Thoracic aorta (tissue), 2 donors: Measurements from ENCODE around the gene PPARG. TPM values are rescaled to one million over a fixed set of nuclear protein-coding genes. Genes with fewer than 3 reads are reported as not detected.

Experiments used
- ATAC-seq: fragments of 150-250 bp; one replicate; pipeline ENCODE4 v1.8.0; 2017; ENCODE audit warnings: low read depth; ENCODE audit not compliant: insufficient number of reproducible peaks, low FRiP score
- DNase-seq: peaks from one replicate; pipeline ENCODE4 v3.0.0-alpha.2; 2020; ENCODE audit warnings: low spot score
- H3K27ac ChIP-seq, 2 donors: fragments of 200-600 bp; sonication (generic); 1 replicate in 1 of 2; 2 replicates in 1 of 2; pipeline ENCODE4 v1.5.1; 2016; ENCODE audit warnings: mild to moderate bottlenecking in 2 of 2, moderate library complexity in 2 of 2
- H3K27me3 ChIP-seq: fragments of 200-600 bp; sonication (generic); replicated peaks from 2 replicates; pipeline ENCODE4 v1.6.0; 2016; ENCODE audit warnings: mild to moderate bottlenecking; ENCODE audit not compliant: insufficient read depth
- H3K36me3 ChIP-seq: fragments of 200-600 bp; sonication (generic); one replicate; pipeline ENCODE4 v1.5.1; 2016
- H3K4me1 ChIP-seq, 2 donors: fragments of 200-600 bp; sonication (generic); 1 replicate in 1 of 2; 2 replicates in 1 of 2; pipeline versions ENCODE4 v1.5.1 to v1.6.0; 2016; ENCODE audit warnings: low read depth in 2 of 2, mild to moderate bottlenecking in 1 of 2; ENCODE audit not compliant: control insufficient read depth in 1 of 2
- H3K4me3 ChIP-seq: fragments of 200-600 bp; sonication (generic); 2 replicates; pipeline ENCODE4 v1.5.1; 2016; ENCODE audit warnings: mild to moderate bottlenecking
- H3K9me3 ChIP-seq: fragments of 200-600 bp; sonication (generic); 2 replicates; pipeline ENCODE4 v1.5.1; 2016
- total RNA-seq, 2 donors: library from RNA; depleted of rRNA; stranded (reverse); fragments of >200 nt; gene quantifications; one replicate each; pipeline versions ENCODE4 v1.1.0 to v1.2.3, GENCODE V29; 2016
- TF ChIP-seq, protein P1 (sequence below): fragments of 200-600 bp; sonication (generic); IDR thresholded peaks from one replicate; pipeline ENCODE4 v1.5.1; 2019; ENCODE audit warnings: antibody characterized with exemption

PPARG gene
- total RNA-seq, 2 donors from 2014 or later = 8.5 to 13.1 TPM

DNA sequence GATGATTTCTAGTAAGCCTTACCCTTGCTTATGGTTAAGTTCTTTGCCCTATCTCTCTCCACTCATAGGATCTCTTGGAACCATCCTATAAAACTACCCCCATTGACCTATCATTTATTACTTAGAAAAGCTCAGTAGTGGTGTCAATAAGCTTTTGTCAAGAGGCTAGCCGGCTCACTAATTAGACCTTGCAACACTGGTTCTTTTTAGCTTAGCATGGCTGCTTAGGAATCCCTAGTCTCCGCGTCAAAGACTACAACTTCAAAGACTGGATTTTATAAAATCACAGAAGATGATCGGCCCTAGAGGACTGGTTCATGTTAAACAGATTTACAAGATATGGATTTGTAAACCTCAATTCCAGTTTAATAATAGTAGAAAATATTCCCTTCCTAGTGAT, 7.6 kb downstream of the PPARG start:
- H3K4me1 ChIP-seq = no peaks in the 10 kb centered on the region
- no peak overlapping the region for H3K4me3 ChIP-seq
- DNase-seq = no peak
- TF ChIP-seq, protein P1, sequence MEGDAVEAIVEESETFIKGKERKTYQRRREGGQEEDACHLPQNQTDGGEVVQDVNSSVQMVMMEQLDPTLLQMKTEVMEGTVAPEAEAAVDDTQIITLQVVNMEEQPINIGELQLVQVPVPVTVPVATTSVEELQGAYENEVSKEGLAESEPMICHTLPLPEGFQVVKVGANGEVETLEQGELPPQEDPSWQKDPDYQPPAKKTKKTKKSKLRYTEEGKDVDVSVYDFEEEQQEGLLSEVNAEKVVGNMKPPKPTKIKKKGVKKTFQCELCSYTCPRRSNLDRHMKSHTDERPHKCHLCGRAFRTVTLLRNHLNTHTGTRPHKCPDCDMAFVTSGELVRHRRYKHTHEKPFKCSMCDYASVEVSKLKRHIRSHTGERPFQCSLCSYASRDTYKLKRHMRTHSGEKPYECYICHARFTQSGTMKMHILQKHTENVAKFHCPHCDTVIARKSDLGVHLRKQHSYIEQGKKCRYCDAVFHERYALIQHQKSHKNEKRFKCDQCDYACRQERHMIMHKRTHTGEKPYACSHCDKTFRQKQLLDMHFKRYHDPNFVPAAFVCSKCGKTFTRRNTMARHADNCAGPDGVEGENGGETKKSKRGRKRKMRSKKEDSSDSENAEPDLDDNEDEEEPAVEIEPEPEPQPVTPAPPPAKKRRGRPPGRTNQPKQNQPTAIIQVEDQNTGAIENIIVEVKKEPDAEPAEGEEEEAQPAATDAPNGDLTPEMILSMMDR = no peak
- no peak overlapping the region for H3K27ac ChIP-seq
- ATAC-seq = no peak
- H3K36me3 ChIP-seq = no peaks in the 10 kb centered on the region
- no peaks in the 10 kb centered on the region for H3K27me3 ChIP-seq
- no peaks in the 10 kb centered on the region for H3K9me3 ChIP-seq

DNA sequence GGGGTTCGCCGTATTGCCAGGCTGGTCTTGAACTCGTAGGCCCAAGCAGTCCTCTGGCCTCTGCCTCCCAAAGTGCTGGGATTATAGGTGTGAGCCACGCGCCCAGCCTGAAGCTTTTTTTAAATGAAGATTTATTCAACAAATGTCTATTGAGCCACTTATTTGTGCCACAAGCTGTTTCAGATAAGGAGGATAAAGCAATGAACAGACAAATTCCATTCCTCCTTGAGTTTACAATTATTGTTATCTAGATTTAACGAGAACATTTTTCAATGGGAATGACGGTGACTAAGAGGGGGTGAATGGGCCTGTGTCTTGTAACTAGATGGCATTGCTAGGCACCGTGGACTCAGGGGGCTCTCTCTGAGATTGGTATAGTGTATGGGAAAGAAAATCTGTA, 10.2 kb downstream of the PPARG start:
- DNase-seq = no peak
- no peaks in the 10 kb centered on the region for H3K36me3 ChIP-seq
- TF ChIP-seq, protein P1 = no peak

DNA sequence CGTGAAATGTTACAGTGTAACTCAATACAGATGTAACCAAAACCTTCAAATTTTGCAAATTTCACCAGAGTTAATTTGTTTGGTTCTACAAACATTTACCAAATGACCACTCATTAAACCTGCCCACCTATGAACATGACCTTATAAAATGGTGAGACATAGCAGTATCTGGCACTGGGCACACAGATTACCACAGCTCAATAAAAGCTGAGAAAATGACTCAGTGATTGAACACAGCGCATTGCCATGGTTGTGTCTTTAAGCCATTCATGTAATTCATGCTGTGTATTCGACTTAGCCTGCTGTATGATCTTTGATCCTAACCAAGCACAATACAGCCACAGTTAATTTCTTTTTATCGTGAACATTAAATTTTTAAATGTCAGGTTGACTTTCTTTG, 11.3 kb downstream of the PPARG start:
- Histone ChIP-seq H3K4me1 (no peaks in the 10 kb centered on the region), H3K4me3 (no peak overlapping the region), H3K9me3 (no peaks in the 10 kb centered on the region), H3K36me3 (no peaks in the 10 kb centered on the region), H3K27me3 (no peaks in the 10 kb centered on the region), H3K27ac (no peak overlapping the region)
- TF ChIP-seq, protein P1 = no peak
- no peak for ATAC-seq
- DNase-seq = no peak

More for the DNA sequence above, 10.2 kb downstream of the PPARG start:
- H3K4me3 ChIP-seq = no peak overlapping the region
- no peaks in the 10 kb centered on the region for H3K9me3 ChIP-seq
- H3K4me1 ChIP-seq = no peaks in the 10 kb centered on the region
- no peak for ATAC-seq
- H3K27me3 ChIP-seq = no peaks in the 10 kb centered on the region
- H3K27ac ChIP-seq = no peak overlapping the region

- ATAC-seq (no peak), DNase-seq (no peak)
- Histone ChIP-seq H3K9me3 (no peaks in the 10 kb centered on the region), H3K27me3 (no peaks in the 10 kb centered on the region), H3K4me3 (no peak overlapping the region), H3K36me3 (no peaks in the 10 kb centered on the region), H3K27ac (no peak overlapping the region), H3K4me1 (no peaks in the 10 kb centered on the region)
- TF ChIP-seq, protein P1 = no peak
Measured at GRCh38 chr3:12301031-12301430, 12.2 kb downstream of the PPARG start.

GRCh38 chr3:12301513-12301912, 12.6 kb downstream of the PPARG start:
- no peak overlapping the region for H3K27ac ChIP-seq

More at GRCh38 chr3:12301513-12301912, 12.6 kb downstream of the PPARG start:
- no peaks in the 10 kb centered on the region for H3K4me1 ChIP-seq
- H3K36me3 ChIP-seq = no peaks in the 10 kb centered on the region
- H3K9me3 ChIP-seq = no peaks in the 10 kb centered on the region
- H3K4me3 ChIP-seq = no peak overlapping the region
- DNase-seq (no peak), ATAC-seq (no peak)
- TF ChIP-seq, protein P1 = no peak
- H3K27me3 ChIP-seq = no peaks in the 10 kb centered on the region
